GM13977 (cell line): Measurements from ENCODE around the gene MYCBP2.

ENCODE experiments used
- DNase-seq: peaks from one replicate; pipeline ENCODE4 v3.0.0; 2012; ENCODE audit warnings: low spot score
- CTCF ChIP-seq: IDR thresholded peaks from 2 replicates; pipeline ENCODE4 v1.5.1; 2012; ENCODE audit warnings: mild to moderate bottlenecking, control low read depth; ENCODE audit not compliant: insufficient read depth; ENCODE audit errors: extremely low read depth, missing control alignments
- in situ Hi-C: fragments of 300-500 bp; cut with MboI; formaldehyde crosslinking; loops from one replicate; pipeline ENCODE4 v1.12.0; 2022; ENCODE audit warnings: low sequenced_read_pairs, low pct_unique_long_range_greater_than_20kb, mixed read lengths, inconsistent platforms; ENCODE audit not compliant: unreplicated experiment

Gene MYCBP2

GRCh38 chr13:77310579-77311279 lies 16.2 kb downstream of the MYCBP2 start:
- DNase-seq: no peak
- no peak for TF ChIP-seq CTCF
- in situ Hi-C loops: no loop called here

- DNase-seq: no peak
- in situ Hi-C loops: no loop called here
- TF ChIP-seq CTCF: no peak
Measured at GRCh38 chr13:77310161-77310560, 16.7 kb downstream of the MYCBP2 start.

- DNase-seq: no peak
- no peak for TF ChIP-seq CTCF
- in situ Hi-C loops: no loop called here
Measured at GRCh38 chr13:77309254-77309653, 17.6 kb downstream of the MYCBP2 start.

- in situ Hi-C loops: no loop called here
- DNase-seq: no peak
- no peak for TF ChIP-seq CTCF
Measured at GRCh38 chr13:77306458-77306857, 20.4 kb downstream of the MYCBP2 start.

- no peak for TF ChIP-seq CTCF
- in situ Hi-C loops: no loop called here
- no peak for DNase-seq
Measured at GRCh38 chr13:77305266-77305665, 21.6 kb downstream of the MYCBP2 start.

GRCh38 chr13:77300176-77301037 lies 26.5 kb downstream of the MYCBP2 start:
- in situ Hi-C loops: no loop called here
- DNase-seq: no peak
- no peak for TF ChIP-seq CTCF
